HS-27A (cell line): Measurements from ENCODE around the gene TEX22.

Experiments
- DNase-seq: peaks from one replicate; pipeline ENCODE4 v3.0.0-alpha.2; 2012; ENCODE audit warnings: low read depth, missing footprints

Gene TEX22

GRCh38 chr14:105400016-105400415, 1.7 kb downstream of the TEX22 start:
- no peak for DNase-seq

- DNase-seq, result no peak
Observed at GRCh38 chr14:105401699-105402098, 3.4 kb downstream of the TEX22 start.

GRCh38 chr14:105408592-105408991, 10.3 kb downstream of the TEX22 start:
- no peak for DNase-seq

- no peak for DNase-seq
Observed at GRCh38 chr14:105409364-105409763, 11.0 kb downstream of the TEX22 start.

- no peak for DNase-seq
Observed at GRCh38 chr14:105410642-105411016, 12.3 kb downstream of the TEX22 start.

- no peak for DNase-seq
Observed at GRCh38 chr14:105411017-105411941, 12.9 kb downstream of the TEX22 start.

GRCh38 chr14:105411985-105412770, 13.8 kb downstream of the TEX22 start:
- no peak for DNase-seq

GRCh38 chr14:105412771-105413543, 14.6 kb downstream of the TEX22 start:
- no peak for DNase-seq

- DNase-seq, result no peak
Observed at GRCh38 chr14:105413544-105413886, 15.2 kb downstream of the TEX22 start.

- no peak for DNase-seq
Observed at GRCh38 chr14:105414456-105415371, 16.4 kb downstream of the TEX22 start.

GRCh38 chr14:105415481-105416428, 17.4 kb downstream of the TEX22 start:
- no peak for DNase-seq

GRCh38 chr14:105416671-105417070, 18.3 kb downstream of the TEX22 start:
- no peak for DNase-seq

GRCh38 chr14:105417690-105418121, 19.4 kb downstream of the TEX22 start:
- DNase-seq, result no peak

GRCh38 chr14:105418269-105419194, 20.2 kb downstream of the TEX22 start:
- DNase-seq, result no peak

GRCh38 chr14:105419195-105420091, 21.1 kb downstream of the TEX22 start, which contains the start of gene MTA1:
MTA1 (plus strand) TSS chr14:105419827; CDS start chr14:105420036, 209 bp downstream.
- no peak for DNase-seq

GRCh38 chr14:105420101-105420973, 22.0 kb downstream of the TEX22 start:
- no peak for DNase-seq
